Upper lobe of right lung (tissue), 1 donor: ENCODE measurements around the gene CCDC190. TPM values are rescaled to one million over a fixed set of nuclear protein-coding genes. Genes with fewer than 3 reads are reported as not detected.

ENCODE experiments used
- total RNA-seq: library from RNA; stranded (reverse); fragmentation: NEBNext Ultra II Directional; extraction: Animal tissue kit (Norgen Biotek cat#: 25700); gene quantifications from one replicate; pipeline ENCODE4 v1.2.1, GENCODE V29; 2021
- donor health status: DM: no; HTN: yes; CAD: no; lungs with severe emphysema.

CCDC190 gene
- total RNA-seq, 1 donor from 2014 or later, result not detected

Other genes with a start within 250 kb of the CCDC190 start
- 44.6 TPM for gene DDR2, start 228.7 kb downstream of the CCDC190 start, total RNA-seq
- gene HSD17B7, start 70.5 kb downstream of the CCDC190 start, total RNA-seq, result 31.6 TPM
- 0.81 TPM for gene RGS4, start 208.2 kb upstream of the CCDC190 start, total RNA-seq